Left renal cortex interstitium (tissue), 4 donors: Measurements from ENCODE around the gene NYAP2. TPM values are rescaled to one million over a fixed set of nuclear protein-coding genes. Genes with fewer than 3 reads are reported as not detected.

ENCODE experiments used
- DNase-seq, 4 donors: peaks; one replicate each; pipeline ENCODE4 v3.0.0-alpha.2; 2013; ENCODE audit warnings: low read depth in 4 of 4, low spot score in 2 of 4, missing footprints in 1 of 4
- polyA plus RNA-seq, 4 donors: library from polyadenylated mRNA; unstranded; fragments of 120-200 nt; gene quantifications; one replicate each; pipeline ENCODE4 v1.2.1, GENCODE V29; 2013; ENCODE audit not compliant: insufficient read length in 4 of 4

The NYAP2 gene
- polyA plus RNA-seq, 4 donors: 0.08 TPM; not detected in 2

- no peak for DNase-seq
These were observed 208.6 kb downstream of the NYAP2 start for GRCh38 chr2:225608136-225608535.

GRCh38 chr2:225612636-225613035, 213.1 kb downstream of the NYAP2 start:
- DNase-seq: no peak

GRCh38 chr2:225614915-225615314, 215.4 kb downstream of the NYAP2 start:
- DNase-seq: no peak

- DNase-seq: no peak
These were observed 216.0 kb downstream of the NYAP2 start for GRCh38 chr2:225615514-225615913.

- DNase-seq: no peak
These were observed 216.9 kb downstream of the NYAP2 start for GRCh38 chr2:225616372-225616771.

GRCh38 chr2:225616848-225617247, 217.3 kb downstream of the NYAP2 start:
- no peak for DNase-seq

- no peak for DNase-seq
These were observed 220.7 kb downstream of the NYAP2 start for GRCh38 chr2:225620227-225620626.

GRCh38 chr2:225630824-225631533, 231.5 kb downstream of the NYAP2 start:
- DNase-seq: no peak

- DNase-seq: no peak
These were observed 232.8 kb downstream of the NYAP2 start for GRCh38 chr2:225632351-225632750.

- no peak for DNase-seq
These were observed 237.0 kb downstream of the NYAP2 start for GRCh38 chr2:225636558-225636957.

- DNase-seq: no peak
These were observed 237.7 kb downstream of the NYAP2 start for GRCh38 chr2:225637259-225637658.

- no peak for DNase-seq
These were observed 241.0 kb downstream of the NYAP2 start for GRCh38 chr2:225640550-225640949.

- no peak for DNase-seq
These were observed 249.8 kb downstream of the NYAP2 start for GRCh38 chr2:225649274-225649673.

GRCh38 chr2:225650041-225650440, 250.5 kb downstream of the NYAP2 start:
- no peak for DNase-seq

GRCh38 chr2:225660262-225661131, 261.0 kb downstream of the NYAP2 start:
- DNase-seq: peak in 2 of 4 donors; percentile 11 to 26

GRCh38 chr2:225662101-225662500, 262.6 kb downstream of the NYAP2 start:
- DNase-seq: no peak

- no peak for DNase-seq
These were observed 267.9 kb downstream of the NYAP2 start for GRCh38 chr2:225667445-225667844.

GRCh38 chr2:225668606-225669266, 269.2 kb downstream of the NYAP2 start:
- DNase-seq: peak in 1 of 4 donors; percentile 38

- DNase-seq: peak in 1 of 4 donors; percentile 19
These were observed 270.8 kb downstream of the NYAP2 start for GRCh38 chr2:225670111-225670974.

- DNase-seq: no peak
These were observed 279.3 kb downstream of the NYAP2 start for GRCh38 chr2:225678792-225679191.
